Transverse colon (tissue), 4 donors: ENCODE data around the gene MYO7B.

ENCODE experiments used
- EP300 ChIP-seq: sonication (generic); formaldehyde crosslinking; IDR thresholded peaks from one replicate; pipeline ENCODE4 v1.6.1; 2017; ENCODE audit warnings: antibody characterized with exemption, low read depth
- POLR2AphosphoS5 ChIP-seq, 3 donors: sonication (generic); formaldehyde crosslinking; IDR thresholded peaks; one replicate each; pipeline ENCODE4 v1.6.1; 2016; ENCODE audit warnings: antibody characterized with exemption in 3 of 3
- TF ChIP-seq, protein P1 (sequence below), 5 experiments: fragments of 200-600 bp in 3 of 5; fragments of 450-650 bp in 2 of 5; sonication (generic) in 3 of 5; IDR thresholded peaks; 1 replicate in 2 of 5; 2 replicates in 3 of 5; pipeline ENCODE4 v1.5.1; 2016 to 2017; ENCODE audit warnings: antibody characterized with exemption in 5 of 5, inconsistent platforms in 3 of 5, mild to moderate bottlenecking in 2 of 5, moderate library complexity in 1 of 5

DNA sequence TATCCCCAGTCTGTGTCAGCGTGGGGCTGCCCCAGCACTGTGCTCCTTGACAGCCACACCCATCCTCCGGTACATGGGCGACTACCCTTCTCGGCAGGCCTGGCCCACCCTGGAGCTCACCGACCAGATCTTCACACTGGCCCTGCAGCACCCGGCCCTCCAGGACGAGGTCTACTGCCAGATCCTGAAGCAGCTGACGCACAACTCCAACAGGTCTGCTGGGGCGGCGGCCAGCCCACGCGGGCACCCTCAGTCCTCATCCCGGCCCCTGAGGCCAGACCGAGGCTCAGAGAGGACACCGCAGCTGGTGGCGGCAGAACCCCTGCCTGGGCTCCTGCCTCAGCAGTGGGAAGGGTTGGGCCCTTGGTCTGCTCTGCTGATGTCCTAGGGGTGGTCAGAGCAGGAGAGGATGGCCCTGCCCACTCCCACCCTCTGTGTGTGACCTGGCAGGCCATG lies 96.1 kb downstream of the MYO7B start:
- TF ChIP-seq, protein P1, sequence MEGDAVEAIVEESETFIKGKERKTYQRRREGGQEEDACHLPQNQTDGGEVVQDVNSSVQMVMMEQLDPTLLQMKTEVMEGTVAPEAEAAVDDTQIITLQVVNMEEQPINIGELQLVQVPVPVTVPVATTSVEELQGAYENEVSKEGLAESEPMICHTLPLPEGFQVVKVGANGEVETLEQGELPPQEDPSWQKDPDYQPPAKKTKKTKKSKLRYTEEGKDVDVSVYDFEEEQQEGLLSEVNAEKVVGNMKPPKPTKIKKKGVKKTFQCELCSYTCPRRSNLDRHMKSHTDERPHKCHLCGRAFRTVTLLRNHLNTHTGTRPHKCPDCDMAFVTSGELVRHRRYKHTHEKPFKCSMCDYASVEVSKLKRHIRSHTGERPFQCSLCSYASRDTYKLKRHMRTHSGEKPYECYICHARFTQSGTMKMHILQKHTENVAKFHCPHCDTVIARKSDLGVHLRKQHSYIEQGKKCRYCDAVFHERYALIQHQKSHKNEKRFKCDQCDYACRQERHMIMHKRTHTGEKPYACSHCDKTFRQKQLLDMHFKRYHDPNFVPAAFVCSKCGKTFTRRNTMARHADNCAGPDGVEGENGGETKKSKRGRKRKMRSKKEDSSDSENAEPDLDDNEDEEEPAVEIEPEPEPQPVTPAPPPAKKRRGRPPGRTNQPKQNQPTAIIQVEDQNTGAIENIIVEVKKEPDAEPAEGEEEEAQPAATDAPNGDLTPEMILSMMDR (IDR thresholded peaks at IDR 0.05): no peak
- no peak for TF ChIP-seq EP300
- peak in 2 of 3 donors; percentile 2 to 3 for TF ChIP-seq POLR2AphosphoS5 (IDR thresholded peaks at IDR 0.05)
